ENCODE results near the gene PTP4A1.
"Not testable (repeated sequence)": the region's sequence is repeated elsewhere in the genome, so short reads cannot be mapped to it uniquely, and the experiment has no call there.

The PTP4A1 gene

DNA sequence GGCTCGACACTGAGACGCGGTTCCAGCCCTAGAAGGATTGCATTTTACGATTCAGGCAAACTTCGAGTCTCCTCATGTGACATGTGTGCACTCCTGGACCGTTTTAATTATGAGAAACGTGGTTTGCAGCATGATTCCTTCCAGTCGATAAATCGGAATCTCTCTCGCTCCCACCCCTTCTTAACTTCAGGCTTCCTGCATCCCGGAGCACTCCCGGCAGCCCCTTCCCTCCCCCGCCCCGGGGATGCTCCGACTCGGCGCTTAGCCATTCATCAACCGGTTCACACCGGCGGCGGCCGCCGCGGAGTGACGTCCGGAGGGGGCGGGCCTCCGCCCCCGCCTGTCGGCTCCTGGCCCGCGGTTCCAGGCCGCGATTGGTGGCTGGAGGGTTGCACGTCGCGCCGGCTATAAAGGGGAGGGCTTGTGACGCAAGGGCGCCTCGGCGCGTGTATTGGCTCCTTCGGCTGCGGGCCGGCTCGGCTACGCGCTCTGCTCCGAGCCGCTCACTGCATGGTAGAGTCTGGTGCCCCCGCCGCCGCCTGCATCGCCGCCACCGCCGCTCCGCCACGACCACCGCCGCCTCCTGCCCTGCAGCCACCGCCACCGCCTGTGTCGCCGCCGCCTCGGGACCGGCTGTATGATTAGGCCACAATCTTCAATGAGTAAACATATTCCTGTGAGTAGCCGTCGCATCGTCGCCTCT lies at the start of gene PTP4A1, which contains the start of gene LOC128125822:
Gene PTP4A1 (plus strand): TSS at position 437 of the 703 bp plus-strand sequence. CDS start 4,401 bp downstream, outside the sequence.
Gene LOC128125822 (plus strand): TSS at position 437 of the 703 bp plus-strand sequence.
- peak; percentile 98 for DNase-seq (ENCODE audit: low spot score)

DNA sequence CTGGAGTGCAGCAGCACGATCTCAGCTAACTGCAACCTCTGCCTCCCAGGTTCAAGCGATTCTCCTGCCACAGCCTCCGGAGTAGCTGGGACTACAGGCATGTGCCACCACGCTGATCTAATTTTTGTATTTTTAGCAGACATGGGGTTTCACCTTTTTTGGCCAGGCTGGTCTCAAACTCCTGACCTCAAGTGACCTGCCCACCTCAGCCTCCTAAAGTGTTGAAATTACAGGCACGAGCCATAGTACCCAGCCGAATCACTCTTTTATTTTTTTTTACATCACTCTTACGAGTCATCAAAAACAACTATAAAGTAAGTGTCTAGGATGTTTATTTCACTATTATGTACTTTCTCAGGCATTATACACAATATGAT lies 49.4 kb upstream of the PTP4A1 start:
- DNase-seq (ENCODE audit: low spot score): not testable (repeated sequence)

DNA sequence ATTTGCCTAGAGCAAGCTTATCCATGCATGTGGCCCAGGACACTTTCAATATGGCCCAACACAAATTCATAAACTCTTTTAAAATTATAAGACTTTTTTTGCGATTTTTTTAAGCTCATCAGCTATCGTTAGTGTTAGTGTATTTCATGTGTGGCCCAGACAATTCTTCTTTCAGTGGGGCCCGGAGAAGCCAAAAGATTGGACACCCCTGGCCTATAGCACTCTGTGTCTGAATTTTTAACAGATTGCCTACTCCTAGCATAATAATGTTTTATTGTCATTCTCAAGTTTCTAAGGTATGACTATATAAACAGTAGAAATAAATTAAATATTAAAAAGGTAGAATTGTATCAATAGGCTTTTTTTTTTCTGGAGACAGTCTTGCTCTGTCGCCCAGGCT lies 48.6 kb upstream of the PTP4A1 start:
- no peak for DNase-seq (ENCODE audit: low spot score)

DNA sequence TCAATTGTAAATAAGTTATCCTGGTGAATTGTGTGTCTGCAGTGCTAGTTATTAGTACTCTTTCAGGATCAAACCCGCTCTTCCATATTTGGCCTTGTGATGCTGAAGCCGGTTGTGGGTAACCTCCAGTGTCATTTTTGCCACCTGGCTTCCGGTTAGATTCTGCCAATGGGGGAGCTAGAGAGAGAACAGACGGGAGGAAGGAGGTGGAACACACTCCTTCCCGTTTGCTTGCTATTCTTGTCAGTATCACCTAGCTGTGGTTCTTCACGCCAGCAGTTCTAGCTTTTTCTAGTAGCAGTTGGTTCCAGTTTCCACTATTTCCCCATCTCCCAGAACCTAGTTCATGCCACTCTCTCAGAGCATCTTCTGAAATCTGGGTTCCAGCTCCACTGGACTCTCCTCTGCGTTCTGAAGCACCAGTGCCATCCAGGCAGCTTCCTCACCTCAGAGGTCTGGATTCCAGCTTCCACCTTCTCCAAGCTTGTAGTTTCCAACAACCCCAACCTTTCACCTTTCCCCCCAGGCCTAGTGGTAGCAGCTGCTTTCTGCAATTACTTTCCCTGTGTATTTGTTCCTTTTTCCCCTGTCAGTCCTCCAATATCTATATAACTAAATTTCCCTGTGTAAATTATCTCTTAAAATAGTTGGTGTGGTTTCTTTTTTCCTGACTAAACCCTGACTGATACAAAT lies 46.9 kb upstream of the PTP4A1 start:
- no peak for DNase-seq (ENCODE audit: low spot score)

DNA sequence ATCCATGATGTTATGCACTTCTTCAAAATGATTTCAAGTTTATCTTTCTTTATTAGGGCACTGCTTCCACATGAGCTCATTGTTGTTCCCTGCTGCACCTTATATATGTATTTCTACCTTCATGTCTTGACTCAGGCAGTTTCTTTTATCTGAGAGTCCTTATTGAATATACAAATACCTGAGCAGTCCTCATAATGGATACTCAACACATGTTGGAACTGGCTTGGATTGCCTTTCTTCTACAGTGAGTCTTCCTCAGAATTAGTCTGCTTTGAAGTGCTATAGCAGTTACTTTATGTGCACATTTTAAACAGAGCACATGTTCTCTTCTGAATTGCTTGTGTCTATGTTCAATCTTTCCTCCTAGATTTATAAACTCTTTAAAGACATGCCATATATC lies 45.3 kb upstream of the PTP4A1 start:
- no peak for DNase-seq (ENCODE audit: low spot score)

DNA sequence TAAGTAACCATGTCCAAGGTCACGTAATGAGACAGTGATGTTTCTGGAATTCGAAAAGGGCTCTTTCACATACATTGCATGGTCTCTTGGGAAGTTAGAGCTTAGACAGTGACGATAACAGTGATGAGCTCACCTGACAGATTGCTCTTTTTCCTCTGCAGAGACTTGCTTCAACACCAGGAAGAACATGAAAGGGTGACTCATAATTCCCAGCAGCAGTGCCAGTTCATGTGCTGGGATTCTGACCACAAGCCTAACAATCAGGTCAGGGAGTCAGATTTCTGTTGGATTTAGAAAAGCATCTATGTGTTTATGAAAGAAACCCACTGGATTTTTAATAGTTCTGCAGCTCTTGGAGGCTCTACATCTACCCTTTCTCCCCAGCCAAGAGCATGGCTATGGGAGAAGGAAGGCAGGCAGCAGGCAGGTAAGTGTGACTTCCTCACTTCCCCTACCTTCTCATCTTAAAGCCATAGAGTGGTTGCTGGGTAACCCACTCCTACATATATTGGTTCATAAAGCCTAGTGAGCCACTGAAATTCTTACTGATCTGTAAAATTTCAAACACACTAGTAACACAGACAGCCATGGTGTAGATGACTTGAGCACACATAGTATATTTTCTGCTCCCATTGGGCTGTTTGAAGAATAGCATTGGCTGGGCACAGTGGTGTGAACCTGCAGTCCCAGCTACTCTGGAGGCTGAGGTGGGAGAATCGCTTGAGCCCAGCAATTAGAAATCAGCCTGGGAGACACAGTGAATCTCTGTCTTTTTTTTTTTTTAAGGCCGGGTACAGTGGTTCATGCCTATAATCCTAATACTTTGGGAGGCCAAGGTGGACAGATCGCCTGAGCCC lies 44.4 kb upstream of the PTP4A1 start:
- DNase-seq (ENCODE audit: low spot score): peak; percentile 78

DNA sequence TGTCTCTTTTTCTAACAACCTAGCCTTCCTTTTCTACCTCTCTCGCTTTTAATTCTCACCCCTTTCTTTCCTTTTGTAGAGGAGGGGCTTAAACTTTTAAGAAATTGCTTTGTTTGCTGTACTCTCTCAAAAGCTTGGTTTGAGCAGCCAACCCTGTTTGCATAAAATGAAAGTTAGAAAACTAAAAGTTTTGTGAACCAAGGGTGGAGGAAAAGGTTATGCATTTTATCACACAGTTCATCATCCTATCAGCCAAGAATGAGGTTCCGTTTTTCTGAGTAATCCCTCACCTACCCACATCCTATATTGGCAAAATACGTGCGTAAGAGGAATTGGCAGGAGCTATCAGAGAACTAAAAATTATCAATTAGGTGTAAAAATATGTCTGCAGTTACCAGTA lies 42.8 kb upstream of the PTP4A1 start:
- no peak for DNase-seq (ENCODE audit: low spot score)

DNA sequence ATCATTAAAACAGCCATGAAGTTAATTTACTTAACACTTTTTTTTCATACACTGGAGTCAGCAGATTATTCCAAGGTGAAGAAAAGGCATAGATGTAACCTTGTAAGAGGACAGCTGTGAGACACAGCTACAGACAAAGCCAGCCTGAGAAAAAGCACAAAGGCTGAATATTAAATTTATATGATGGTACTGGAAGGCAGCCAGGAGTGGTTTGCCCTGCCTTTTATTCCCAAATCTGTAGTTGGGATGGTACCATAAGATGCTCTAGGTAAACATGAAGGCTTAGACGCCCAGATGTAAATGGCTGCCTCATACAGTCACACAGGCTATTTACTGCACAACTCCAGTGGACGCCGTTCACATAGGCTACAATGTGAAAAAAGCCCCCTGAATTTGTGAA lies 42.1 kb upstream of the PTP4A1 start:
- no peak for DNase-seq (ENCODE audit: low spot score)

DNA sequence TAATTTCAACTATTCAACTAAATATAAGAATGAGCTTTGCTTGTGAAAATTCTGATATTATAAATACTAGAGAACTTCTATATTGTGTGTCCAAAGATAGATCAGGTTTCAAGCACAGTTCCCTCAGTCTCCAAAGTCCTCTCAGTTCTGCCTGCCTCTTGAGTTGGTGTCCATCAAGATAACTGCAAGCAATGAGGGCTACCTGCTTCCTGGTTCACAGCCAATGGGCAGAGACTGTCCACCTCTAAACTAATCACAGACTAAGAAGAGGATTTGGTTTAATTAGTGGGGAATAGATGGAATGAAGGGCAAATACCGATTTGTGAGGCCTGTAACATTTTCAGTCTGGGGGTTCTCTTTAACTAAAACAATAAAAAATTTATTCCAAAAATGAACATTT lies 41.3 kb upstream of the PTP4A1 start:
- DNase-seq (ENCODE audit: low spot score): no peak

DNA sequence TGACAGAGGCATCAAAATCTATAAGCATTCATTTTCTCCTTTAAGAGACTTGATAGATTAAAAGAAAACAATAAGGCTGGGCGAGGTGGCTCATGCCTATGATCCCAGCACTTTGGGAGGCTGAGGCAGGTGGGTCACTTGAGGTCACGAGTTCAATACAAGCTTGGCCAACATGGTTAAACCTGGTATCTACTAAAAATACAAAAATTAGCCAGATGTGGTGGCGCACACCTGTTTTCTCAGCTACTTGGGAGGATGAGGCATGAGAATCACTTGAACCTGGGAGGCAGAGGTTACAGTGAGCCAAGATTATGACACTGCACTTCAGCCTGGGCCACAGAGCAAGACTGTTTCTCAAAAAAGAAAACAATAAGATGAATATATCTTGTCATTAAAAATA lies 39.3 kb upstream of the PTP4A1 start:
- no peak for DNase-seq (ENCODE audit: low spot score)

DNA sequence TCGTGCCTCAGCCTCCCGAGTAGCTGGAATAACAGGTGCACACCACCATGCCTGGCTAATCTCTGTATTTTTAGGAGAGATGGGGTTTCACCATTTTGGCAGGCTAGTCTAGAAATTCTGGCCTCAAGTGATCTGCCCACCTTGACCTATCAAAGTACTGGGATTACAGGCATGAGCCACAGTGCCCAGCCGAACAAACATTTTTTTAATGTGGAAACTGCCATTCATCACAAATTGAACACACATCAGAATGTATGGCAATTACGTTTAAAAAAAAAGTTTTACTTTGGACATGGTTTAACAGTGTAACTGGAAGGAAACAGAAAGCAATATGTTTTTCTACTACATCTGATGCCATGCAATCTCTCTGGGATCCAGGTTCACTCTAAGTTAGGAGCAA lies 38.3 kb upstream of the PTP4A1 start:
- DNase-seq (ENCODE audit: low spot score): no peak

DNA sequence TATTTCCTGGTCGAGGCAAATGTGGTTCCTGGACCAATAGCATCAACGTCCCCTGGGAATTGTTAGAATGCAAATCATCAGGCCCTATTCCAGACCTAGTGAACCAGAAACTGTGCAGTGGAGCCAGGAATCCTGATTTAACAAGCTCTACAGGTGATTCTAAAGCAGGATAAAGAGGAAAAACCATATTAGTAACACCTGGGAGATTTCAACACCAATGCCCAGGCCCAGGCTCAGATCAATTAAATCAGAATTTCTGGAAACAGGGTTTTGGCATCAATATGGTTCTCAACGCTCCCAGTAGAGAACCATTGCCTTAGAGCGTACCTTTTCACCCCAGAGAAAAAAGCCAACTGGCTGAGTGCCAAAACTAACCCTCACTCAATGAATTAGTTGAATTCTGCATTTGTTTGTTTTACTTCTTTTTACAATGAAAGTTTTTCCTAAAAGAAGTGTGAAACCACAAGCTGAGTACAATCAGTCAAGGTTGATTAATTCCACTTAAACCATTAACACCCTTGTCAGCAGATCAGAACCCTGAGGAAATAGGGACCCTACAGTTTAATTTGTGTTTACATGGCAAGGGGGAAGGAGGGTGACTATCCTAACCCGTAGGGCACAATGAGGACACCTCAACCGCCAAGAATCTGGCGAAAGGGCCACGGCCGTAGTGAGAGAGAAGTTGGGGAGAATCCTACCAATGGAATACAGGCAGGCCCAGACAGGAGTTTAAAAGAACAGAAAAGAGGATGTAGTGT lies 34.9 kb upstream of the PTP4A1 start:
- no peak for DNase-seq (ENCODE audit: low spot score)

DNA sequence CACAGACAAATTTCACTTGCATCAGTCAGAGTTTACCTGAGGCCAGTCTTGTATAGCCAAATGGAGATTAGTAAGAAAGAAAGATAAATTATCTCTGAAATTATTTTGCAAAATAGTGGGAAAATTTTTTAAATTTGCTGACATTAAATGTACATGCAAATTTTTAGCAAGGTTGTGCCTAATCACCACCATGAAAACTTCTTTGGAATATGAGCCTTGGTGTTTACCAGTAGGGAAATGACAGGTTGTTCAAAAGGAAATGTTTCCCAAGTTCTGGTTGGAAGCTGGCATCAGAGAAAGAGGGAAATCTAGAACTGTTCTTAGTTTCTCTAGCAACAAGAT lies 34.4 kb upstream of the PTP4A1 start:
- no peak for DNase-seq (ENCODE audit: low spot score)

DNA sequence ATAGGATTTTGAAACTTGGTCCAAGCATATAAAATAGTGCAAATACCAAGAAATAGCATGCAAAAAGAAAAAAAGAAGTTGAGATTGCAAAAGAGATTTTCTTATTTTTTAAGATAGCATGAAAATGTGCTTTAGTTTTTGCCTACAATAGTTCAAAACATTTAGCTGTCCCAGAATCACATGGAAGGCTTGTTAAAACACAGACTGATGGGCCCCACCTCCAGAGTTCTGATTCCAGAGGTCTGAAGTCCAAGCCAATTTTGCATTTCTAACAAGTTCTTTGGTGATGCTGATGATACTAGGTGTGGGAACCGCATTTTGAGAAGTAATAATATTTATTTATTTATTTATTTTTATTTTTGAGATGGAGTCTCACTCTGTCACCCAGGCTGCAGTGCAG lies 33.7 kb upstream of the PTP4A1 start:
- DNase-seq (ENCODE audit: low spot score): no peak

DNA sequence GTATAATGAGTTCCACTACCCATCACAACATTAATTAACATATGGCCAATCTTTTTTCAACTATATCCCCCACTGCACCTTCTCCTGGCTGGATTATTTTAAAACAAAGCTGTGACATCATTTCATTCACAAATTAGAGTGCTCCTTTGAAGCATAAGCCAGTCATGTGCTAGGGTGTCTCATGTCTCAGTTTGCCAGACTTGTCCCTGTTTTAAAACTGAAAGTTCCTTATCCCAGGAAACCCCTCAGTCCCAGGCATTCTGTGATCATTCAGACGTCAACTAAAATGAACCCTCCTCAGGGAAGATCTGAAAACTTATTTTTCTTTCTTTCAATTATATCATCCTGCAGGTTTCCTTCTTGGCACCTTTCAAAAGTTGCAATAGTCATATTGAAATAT lies 29.3 kb upstream of the PTP4A1 start:
- no peak for DNase-seq (ENCODE audit: low spot score)

DNA sequence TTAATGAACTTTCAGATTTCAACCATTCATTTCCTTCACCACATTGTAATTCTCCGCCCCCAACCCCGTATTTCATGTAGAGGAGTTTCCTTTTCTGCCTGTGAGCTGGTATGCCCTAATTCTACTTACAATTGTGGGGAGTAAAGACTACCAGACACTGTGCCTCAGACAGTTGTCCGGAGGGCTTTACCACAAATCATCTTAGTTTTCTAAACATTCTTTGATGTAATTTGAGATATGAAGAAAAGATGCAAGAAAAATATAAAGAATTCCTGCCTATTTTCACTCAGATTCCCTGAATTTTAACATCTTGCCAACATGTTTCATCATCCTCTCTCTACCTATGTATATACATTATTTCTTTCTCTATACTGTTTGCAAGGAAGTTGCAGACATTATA lies 28.3 kb upstream of the PTP4A1 start:
- no peak for DNase-seq (ENCODE audit: low spot score)

DNA sequence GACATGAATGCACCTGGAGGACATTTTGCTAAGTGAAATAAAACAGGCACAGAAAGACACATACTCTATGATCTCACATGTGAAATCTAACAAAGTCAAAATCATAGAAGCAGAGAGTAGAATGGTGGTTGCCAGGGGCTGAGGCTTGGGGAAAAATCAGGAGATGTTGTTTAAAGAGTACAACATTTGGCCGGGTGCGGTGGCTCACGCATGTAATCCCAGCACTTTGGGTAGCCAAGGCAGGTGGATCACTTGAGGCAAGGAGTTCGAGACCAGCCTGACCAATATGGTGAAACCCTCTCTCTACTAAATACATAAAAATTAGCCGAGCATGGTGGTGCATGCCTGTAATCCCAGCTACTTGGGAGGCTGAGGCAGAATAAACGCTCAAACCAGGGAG lies 26.0 kb upstream of the PTP4A1 start:
- no peak for DNase-seq (ENCODE audit: low spot score)

DNA sequence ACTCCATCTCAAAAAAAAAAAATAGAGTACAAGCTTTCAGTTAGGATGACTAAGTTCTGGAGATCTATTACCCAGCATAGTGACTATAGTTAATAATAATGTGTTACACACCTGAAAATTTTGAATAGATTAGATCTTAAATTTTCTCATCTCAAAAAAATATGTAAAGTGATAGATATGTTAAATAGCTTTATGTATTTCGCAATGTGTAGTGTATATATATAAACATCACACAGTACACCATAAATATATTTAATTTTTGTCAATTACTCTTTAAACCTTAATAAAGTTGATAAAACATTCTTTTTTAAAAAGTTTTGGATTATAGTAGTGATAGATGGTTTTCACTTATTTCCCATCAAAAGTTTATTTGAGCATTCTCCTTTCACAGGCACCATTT lies 25.6 kb upstream of the PTP4A1 start:
- no peak for DNase-seq (ENCODE audit: low spot score)

DNA sequence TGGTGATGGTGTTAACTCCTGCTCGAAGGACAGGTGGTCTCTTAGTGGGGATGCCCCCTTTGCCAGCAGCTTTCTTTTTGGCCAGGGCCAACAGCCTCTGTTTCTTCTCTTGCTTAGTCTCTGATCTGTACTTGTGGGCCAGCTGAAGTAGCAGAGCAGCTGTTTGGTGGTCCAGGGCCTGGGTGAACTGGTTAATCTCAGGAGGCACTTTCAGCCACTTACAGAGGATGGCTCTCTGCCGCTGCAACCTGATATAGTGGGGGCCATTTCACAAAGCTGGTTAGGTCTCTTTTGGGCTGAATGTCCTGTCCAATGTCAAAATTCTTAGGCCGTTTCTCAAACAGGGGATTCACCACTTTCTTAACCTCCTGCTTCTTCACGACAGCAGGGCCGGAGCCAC lies 23.2 kb upstream of the PTP4A1 start:
- no peak for DNase-seq (ENCODE audit: low spot score)

DNA sequence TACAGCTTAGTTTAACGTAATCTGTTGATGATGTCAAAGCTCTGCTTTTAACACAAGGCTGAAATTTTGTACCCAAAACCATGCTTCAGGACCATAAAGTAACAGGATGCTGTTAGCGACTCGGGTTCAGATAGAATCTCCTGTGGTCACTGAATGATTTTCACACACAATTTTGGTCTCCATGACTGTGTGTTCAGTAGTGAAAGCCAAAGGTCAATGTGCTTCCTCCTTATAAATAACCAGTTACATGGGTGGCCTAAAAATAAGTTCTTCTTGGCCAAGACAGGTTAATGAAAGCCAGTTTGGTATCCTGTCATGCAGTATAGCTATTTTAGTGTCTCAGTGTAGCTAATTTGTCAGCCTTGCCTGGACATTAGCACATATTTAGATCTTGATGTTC lies 19.1 kb upstream of the PTP4A1 start:
- DNase-seq (ENCODE audit: low spot score): no peak

DNA sequence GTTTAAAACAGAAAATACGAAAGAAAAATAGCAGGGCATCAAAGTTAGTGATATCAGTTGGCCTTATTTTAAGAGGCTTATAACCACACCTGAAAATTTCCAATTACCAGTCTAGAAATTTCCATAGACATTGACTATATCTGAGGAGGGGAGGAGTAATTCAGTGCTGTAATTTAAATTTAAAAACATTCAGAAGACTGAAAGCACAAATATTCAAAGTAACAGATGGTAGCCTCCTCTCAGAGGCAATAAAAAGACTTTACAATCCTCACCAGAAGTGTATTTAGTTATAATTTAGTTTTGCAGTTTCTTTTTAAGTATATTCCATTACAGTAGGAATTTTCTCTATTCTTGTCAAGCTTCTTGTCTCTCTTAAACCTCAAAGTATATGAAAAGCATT lies 18.4 kb upstream of the PTP4A1 start:
- no peak for DNase-seq (ENCODE audit: low spot score)

DNA sequence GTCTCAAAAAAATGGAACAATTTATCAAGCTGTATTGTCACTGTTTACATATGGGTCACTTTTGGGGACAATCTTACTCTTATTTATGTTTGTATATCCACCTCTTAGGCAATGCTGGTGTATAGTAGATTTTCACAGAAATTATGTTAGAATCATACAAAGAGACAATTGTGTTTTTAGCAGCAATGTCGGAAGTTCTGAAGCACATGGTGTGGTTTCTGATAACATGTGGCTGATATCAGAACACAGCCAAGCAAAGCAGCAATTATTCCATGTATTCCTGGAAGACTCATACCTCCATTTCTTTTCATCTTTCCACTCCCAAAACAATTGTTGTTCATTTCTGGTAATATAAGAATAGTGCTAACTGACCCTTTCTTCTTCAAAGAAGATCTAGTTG lies 17.5 kb upstream of the PTP4A1 start:
- no peak for DNase-seq (ENCODE audit: low spot score)

Data from GM03348 (cell line).